KOPT-K1 (cell line): Measurements from ENCODE around the gene RTP3.
"Not testable (repeated sequence)": the region's sequence is repeated elsewhere in the genome, so short reads cannot be mapped to it uniquely, and the experiment has no call there.

Source experiments
- H3K27ac ChIP-seq: fragments of 200-600 bp; sonication (generic); 2 replicates; pipeline ENCODE4 v1.5.1; 2016; ENCODE audit warnings: antibody characterized with exemption, mild to moderate bottlenecking, low read depth, low read length; ENCODE audit not compliant: poor library complexity, severe bottlenecking
- H3K36me3 ChIP-seq: fragments of 200-600 bp; sonication (generic); 2 replicates; pipeline ENCODE4 v1.5.1; 2017; ENCODE audit warnings: antibody characterized with exemption, mild to moderate bottlenecking, low read length, moderate library complexity; ENCODE audit not compliant: insufficient read depth
- H3K9me3 ChIP-seq: fragments of 200-600 bp; sonication (generic); 2 replicates; pipeline ENCODE4 v1.5.1; 2017; ENCODE audit warnings: antibody characterized with exemption, low read length, mild to moderate bottlenecking; ENCODE audit not compliant: insufficient read depth, poor library complexity, severe bottlenecking

Gene RTP3

DNA sequence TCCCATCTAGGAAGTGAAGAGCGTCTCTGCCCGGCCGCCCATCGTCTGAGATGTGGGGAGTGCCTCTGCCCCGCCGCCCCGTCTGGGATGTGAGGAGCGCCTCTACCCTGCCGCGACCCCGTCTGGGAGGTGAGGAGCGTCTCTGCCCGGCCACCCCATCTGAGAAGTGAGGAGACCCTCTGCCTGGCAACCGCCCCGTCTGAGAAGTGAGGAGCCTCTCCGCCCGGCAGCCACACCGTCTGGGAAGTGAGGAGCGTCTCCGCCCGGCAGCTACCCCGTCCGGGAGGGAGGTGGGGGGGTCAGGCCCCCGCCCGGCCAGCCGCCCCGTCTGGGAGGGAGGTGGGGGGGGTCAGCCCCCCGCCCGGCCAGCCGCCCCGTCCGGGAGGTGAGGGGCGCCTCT is 3.3 kb upstream of the RTP3 start:
- H3K36me3 ChIP-seq, H3K27ac ChIP-seq, H3K9me3 ChIP-seq: not testable (repeated sequence)

DNA sequence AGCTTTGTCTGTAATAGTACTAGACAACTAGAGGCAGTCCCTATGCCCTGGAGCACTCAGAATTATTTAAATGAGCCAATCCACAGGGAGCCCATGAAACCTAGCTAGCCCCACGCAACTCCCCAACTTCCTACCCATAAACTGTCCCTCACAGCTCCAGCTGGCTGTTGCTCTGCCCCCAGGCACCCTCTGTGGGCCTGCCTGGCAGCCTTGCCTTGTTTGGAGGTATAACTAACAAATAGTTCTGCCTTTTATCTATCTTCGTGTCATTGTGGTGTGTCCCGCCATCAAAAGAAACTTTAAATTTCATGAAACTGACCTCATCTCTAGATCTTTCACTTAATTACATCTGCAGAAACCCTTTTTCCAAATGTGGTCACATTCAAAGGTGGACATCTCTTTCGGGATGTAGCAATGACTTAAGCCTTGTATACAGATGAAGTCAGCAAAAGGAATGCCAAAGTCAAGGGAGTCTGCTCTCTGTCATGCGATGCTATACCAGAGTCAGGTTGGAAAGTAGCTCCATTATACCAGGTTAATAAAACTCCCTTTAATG is 1.8 kb upstream of the RTP3 start:
- H3K36me3 ChIP-seq, result no peaks in the 10 kb centered on the region
- H3K27ac ChIP-seq, result peak overlapping the region; percentile 8
- H3K9me3 ChIP-seq, result no peaks in the 10 kb centered on the region

DNA sequence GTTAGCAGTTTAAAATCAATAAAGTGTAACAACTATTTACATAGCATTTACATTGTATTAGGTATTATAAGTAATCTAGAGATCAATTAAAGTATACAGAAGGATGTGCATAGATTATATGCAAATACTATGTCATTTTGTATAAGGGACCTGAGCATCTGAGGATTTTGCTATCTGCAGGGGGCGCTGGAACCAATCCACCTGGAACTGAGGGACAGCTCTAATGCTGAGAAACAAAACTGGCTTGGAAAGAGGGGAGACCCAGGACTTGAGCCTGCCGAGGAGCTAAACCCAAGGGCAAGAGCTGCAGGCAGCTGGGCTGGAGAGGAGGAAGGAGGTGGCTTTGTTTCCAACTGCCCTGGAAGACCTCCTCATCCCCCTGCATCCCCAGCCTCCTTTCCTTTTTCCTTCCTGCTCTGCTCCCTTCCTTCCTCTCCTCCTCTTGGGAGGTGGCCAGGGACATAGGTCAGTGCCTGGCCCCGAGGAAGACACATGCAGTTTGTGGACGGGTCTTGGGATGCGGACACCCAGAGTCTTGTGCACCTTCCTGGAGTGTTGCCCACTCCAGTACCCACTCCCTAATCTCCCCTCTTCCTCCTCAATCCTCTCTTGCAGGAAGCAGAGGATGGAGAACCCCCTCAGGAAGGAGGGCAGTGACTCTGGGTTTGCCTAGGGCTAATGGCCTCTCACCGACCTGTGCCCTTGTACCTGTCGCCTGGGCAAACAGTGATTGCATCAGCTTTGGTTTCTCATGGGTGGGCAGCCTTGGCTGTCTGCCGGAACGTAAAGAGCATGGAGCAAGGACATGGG is 825 bp upstream of the RTP3 start:
- no peaks in the 10 kb centered on the region for H3K9me3 ChIP-seq
- H3K36me3 ChIP-seq, result no peaks in the 10 kb centered on the region
- peak overlapping the region; percentile 34 for H3K27ac ChIP-seq

DNA sequence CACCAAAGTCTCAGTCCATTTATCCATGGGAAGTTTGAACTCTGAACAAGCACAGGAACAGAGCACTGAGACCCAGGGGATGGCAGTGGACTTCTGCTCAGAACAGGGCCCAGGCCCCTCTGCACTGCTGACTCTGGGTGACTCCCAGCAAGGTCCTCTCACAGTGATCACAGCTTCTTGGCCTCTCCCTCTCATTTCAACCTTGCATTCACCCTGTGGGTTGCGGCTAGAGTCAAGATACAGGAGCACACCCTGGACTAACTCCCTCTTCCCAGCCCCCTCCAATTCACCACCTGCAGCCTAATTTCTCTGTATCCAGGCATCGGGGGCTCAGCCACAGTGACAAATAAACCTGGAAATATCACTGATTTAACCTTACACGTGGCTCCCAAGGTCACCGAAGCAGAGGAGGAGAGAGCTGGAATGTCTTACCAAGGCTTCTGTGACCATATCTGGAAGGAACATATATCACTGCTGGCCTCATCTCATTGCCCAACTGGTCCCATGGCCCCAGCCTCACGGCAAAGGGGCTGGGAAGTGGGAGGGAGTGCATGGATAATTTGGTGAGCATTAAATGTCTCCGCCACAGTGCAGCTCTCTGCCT is 1.2 kb downstream of the RTP3 start:
- Histone ChIP-seq H3K9me3 (no peaks in the 10 kb centered on the region), H3K36me3 (no peaks in the 10 kb centered on the region), H3K27ac (peak overlapping the region; percentile 34)

DNA sequence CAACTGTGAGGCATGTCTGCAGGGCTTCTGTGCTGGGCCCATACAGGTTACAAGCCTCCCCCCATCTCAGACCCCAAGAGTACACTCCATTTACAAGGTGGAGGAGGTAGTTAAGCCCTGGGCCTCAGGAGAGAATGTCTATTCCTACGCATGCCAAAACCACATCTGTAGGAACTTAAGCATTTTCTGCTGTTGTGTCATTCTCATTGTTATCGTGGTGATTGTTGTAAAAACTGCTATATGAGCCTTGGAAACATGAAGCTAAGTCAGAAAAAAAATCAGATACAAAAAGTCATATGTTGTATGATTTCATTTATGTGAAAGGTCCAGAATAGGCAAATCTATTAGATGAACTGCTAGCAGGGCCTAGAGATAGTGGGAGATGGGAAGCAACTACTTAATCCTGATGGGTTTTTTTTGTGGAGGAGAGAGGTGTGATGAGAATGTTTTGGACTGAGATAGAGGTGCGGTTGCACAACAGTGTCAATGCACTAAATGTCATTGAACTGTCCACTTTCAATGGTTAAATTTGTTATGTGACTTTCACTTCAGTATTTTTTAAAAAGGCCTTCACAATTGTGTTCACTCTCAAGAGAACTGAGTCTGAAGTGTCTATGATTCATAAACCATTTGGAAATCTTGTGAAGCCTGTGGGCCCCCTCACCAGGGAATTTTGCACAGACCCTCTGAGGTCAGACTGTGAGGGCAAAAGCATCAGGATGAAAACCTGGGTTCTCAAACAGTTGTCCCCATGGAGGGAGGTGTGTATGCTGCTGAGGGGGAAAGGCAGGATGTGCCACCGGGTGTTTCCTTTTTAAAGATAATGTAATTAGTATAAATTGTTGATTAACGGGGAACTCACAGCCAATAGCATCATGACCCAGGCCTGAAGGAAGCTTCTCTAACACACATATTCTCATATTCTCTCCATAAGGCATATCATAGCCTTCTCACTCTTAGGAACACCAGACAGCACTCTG is 3.2 kb downstream of the RTP3 start:
- H3K36me3 ChIP-seq, result no peaks in the 10 kb centered on the region
- peak overlapping the region; percentile 53 for H3K27ac ChIP-seq
- no peaks in the 10 kb centered on the region for H3K9me3 ChIP-seq

DNA sequence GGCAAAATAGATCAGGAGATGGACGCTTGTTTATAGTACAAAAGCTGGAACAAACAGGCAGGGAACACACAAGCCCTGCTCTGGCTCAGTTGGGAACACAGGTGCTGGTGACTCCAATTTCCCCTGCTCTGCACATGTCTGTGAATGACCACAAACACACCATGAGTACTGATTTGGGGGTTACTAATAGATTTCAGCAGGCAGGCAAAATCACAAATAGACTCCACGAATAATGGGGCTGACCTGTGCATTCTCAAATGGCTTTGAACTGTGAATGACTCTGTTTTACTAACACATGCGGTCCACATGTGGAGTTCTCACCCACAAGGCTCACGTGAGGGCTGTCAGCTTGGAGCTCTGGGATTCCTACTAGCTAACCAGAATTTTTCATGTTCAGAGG is 3.9 kb downstream of the RTP3 start:
- Histone ChIP-seq H3K36me3 (no peaks in the 10 kb centered on the region), H3K27ac (peak overlapping the region; percentile 53), H3K9me3 (no peaks in the 10 kb centered on the region)

DNA sequence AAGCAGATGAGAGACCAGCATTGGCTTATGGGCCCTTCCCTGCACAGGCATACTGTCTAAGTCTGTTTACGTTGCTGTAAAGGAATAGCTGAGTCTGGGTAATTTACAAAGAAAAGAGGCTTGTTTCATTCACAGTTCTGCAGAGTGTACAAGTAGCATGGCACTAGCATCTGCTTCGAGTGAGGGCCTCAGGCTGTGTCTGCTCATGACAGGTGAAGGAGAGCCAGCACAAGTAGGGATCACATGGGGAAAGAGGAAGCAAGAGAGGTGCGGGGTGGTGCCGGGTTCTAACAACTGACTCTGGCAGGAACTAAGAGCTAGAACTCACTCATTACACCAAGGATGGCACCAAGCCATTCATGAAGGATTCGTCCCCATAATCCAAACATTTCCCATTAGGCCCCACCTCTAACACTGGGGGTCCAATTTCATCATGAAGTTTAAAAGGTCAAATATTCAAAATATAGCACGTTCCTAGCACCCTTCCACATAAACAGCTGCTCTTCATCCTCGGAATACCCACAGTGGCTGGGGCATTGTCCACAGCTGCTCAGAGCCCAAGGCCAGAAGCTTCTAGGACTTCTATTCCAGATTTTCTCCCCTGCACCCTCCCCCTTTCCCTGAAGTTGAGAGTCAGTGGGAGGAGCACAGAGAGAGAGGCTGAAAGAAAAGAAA is 5.6 kb downstream of the RTP3 start:
- Histone ChIP-seq H3K27ac (peak overlapping the region; percentile 20), H3K36me3 (no peaks in the 10 kb centered on the region), H3K9me3 (no peaks in the 10 kb centered on the region)

DNA sequence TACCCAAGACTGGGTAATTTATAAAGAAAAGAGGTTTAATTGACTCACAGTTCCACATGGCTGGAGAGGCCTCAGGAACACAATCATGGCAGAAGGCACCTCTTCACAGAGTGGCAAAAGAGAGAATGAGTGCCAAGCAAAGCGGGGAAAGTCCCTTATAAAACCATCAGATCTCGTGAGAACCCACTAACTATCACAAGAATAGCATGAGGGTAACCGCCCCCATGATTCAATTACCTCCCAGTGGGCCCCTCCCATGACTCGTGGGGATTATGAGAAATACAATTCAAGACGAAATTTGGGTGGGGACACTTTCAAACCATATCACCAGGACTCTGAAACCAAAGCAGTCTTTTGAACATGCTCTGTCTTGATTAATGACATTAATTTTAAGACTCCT is 7.0 kb downstream of the RTP3 start:
- Histone ChIP-seq H3K9me3 (no peaks in the 10 kb centered on the region), H3K36me3 (no peaks in the 10 kb centered on the region), H3K27ac (no peak overlapping the region)

DNA sequence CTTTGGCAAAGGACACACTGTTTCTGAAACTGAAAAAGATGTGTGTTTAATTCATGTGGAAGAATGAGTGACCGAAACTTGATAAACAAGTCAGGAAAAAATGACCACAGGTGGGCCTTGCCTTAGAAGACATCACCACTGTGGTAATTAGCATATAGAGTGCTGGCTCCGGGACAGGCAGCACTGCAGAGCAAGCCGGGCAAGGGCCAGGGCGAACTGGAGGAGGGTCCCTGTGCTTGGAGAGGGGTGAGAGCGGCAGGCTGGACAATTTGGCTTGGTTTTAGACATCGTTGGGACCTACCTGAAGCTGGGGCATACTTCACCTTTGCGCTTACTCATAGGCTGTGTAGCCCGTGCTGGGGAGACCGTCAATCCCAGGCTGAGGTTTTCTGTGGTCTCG is 8.2 kb downstream of the RTP3 start:
- Histone ChIP-seq H3K36me3 (no peaks in the 10 kb centered on the region), H3K27ac (no peak overlapping the region)

DNA sequence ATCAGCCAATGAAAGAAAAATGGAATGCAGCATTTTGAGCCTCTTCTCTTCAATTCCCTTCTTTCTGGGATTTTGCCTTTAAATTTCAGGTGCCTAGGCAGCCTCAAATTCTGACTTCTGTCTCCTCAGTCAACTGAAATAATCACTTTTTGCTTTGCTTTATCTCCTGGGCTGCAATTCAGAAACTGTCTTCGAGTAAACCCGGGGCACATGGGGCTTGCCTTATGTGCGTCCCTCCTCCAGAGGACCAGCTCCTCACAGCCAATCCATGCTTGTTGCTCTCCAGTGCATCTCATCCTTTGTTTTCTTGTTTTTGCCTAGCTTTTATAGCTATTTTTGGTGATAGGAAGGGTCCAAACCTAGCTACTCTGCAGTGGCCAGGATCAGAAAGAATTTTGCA is 8.8 kb downstream of the RTP3 start:
- Histone ChIP-seq H3K9me3 (no peaks in the 10 kb centered on the region), H3K36me3 (no peaks in the 10 kb centered on the region), H3K27ac (no peak overlapping the region)

More for the DNA sequence above, 8.2 kb downstream of the RTP3 start:
- no peaks in the 10 kb centered on the region for H3K9me3 ChIP-seq

DNA sequence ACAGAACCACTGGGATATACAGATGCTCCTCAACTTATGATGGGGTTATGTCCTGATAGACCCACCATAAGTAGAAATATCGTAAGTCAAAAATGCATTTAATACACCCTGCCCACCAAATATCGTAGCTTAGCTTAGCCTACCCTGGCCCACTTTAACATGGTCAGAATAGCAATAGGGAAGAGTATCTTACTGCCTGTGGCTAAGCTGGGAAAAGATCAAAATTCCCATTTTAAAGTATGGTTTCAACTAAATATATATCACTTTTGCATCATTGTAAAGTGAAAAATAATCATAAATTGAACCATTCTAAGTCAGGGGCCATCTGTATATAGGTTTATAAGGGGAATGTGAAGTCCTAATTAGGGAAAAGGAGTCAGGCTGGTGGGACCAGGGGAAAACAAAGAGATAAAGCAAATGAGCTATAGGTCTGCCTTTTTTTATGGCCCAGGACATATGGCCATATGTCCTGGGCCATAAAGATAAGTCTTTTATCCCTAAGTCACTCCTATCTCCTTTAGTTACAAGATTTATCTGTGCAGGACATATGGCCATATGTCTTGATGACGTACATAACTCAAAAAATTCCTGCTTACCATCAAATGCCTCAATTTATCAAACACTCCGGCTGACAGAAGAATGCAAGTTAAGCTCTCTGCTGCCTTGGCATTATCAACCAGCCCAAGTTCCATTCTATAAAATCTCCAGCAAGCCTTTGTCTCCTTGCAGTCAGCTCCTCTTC is 11.2 kb downstream of the RTP3 start:
- no peaks in the 10 kb centered on the region for H3K9me3 ChIP-seq
- H3K36me3 ChIP-seq, result no peaks in the 10 kb centered on the region
- H3K27ac ChIP-seq, result no peak overlapping the region

DNA sequence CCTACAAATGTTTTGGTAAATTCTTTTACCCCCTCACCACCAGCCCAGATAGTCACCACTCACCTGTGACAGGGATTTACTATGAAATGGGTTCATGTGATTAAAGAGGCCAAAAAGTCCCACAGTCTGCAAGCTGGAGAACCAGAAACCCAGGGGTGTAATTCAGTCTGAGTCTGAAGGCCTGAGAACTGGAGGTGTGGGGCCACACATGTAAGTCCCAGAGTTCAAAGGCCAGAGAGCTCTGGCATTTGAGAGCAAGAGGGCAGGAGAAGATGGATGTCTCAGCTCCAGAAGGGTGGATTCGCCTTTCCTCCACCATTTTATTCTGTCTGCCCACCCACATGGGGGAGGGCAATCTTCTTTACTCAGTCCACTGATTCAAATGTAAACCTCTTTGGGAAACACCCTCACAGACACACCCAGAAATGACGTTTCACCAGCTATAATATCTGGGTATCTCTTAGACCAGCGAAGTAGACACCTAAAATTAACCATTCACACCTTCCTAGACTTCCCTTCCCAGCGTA is 11.9 kb downstream of the RTP3 start:
- Histone ChIP-seq H3K9me3 (no peaks in the 10 kb centered on the region), H3K27ac (no peak overlapping the region), H3K36me3 (no peaks in the 10 kb centered on the region)

DNA sequence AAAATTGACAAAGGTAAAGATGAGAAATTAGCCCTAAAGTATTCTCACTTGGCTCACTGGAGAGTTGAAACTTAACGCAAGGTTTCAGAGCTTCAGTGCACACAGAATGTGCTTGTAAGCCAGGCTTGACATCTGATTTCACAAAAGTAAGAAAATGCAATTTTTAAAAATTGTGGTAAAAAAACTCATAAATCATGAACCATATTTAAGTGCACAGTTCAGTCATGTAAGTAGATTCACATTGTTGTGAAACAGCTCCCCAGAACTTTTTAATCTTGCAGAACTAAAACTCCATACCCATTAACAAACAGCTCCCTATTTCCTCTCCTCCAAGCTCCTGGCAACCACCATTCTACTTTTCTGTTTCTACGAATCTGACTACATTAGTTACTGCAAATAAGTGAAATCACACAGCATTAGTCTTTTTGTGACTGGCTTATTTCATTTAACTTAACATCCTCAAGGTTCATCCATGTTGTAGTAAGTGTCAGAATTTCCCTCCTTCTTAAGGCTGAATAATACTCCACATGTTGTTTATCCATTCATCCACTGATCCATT is 14.5 kb downstream of the RTP3 start:
- Histone ChIP-seq H3K27ac (no peak overlapping the region), H3K36me3 (no peaks in the 10 kb centered on the region), H3K9me3 (no peaks in the 10 kb centered on the region)
